B cell (primary cell): Measurements from ENCODE around the gene DLL1. TPM values are rescaled to one million over a fixed set of nuclear protein-coding genes. Genes with fewer than 3 reads are reported as not detected.

Experiments
- ATAC-seq: fragments of 200-7000 bp; cut with Tn5 transposase; one replicate; pipeline ENCODE4 v1.10.0; 2021; ENCODE audit warnings: low read depth, mild to moderate bottlenecking, moderate number of reproducible peaks, moderate library complexity
- CTCF ChIA-PET: fragments of 350-600 bp; sonication (Branson Sonifier 250); formaldehyde crosslinking; loops from one replicate; lab custom pipeline; 2021; ENCODE audit warnings: antibody characterized with exemption, inconsistent platforms; lab: Charles Lee
- POLR2A ChIA-PET: fragments of 350-600 bp; sonication (Branson Sonifier 250); formaldehyde crosslinking; loops from one replicate; lab custom pipeline; 2021; ENCODE audit warnings: antibody characterized with exemption; lab: Charles Lee
- DNase-seq: peaks from one replicate; pipeline ENCODE4 v3.0.0; 2013
- H2AFZ ChIP-seq: 2 replicates; pipeline ENCODE4 v1.6.1; 2012; ENCODE audit warnings: mild to moderate bottlenecking, low read depth, low read length; ENCODE audit not compliant: insufficient read depth, poor library complexity, severe bottlenecking
- H3K27ac ChIP-seq, 2 donors: 1 replicate in 1 of 2; 2 replicates in 1 of 2; pipeline ENCODE4 v1.5.1; 2012 to 2013; ENCODE audit warnings: low read length in 2 of 2, mild to moderate bottlenecking in 2 of 2, moderate library complexity in 1 of 2
- H3K27me3 ChIP-seq, 4 experiments: fragments of 200-600 bp in 1 of 4; sonication (generic) in 1 of 4; replicated peaks in 1 of 4; 1 replicate in 2 of 4; 2 replicates in 2 of 4; pipeline versions ENCODE4 v1.6.1 to v1.7.0; 2013 to 2016; ENCODE audit warnings: low read length in 3 of 4, mild to moderate bottlenecking in 2 of 4, mixed read lengths in 1 of 4, moderate library complexity in 1 of 4; ENCODE audit not compliant: insufficient read depth in 4 of 4, control insufficient read depth in 3 of 4; ENCODE audit errors: control extremely low read depth in 1 of 4
- H3K36me3 ChIP-seq, 2 experiments: replicated peaks in 1 of 2; 1 replicate in 1 of 2; 2 replicates in 1 of 2; pipeline versions ENCODE4 v1.6.1 to v1.7.1; 2013; ENCODE audit warnings: low read length in 1 of 2; ENCODE audit not compliant: insufficient read depth in 2 of 2, control insufficient read depth in 1 of 2; ENCODE audit errors: control extremely low read depth in 1 of 2, extremely low read depth in 1 of 2
- H3K4me1 ChIP-seq, 2 donors: fragments of 200-600 bp in 1 of 2; sonication (generic) in 1 of 2; 1 replicate in 1 of 2; 2 replicates in 1 of 2; pipeline versions ENCODE4 v1.5.1 to v1.6.1; 2013 to 2017; ENCODE audit warnings: low read length in 2 of 2; ENCODE audit not compliant: control insufficient read depth in 2 of 2, insufficient read depth in 2 of 2
- H3K4me2 ChIP-seq: replicated peaks from 2 replicates; pipeline ENCODE3; 2012; ENCODE audit warnings: mild to moderate bottlenecking, low read depth, low read length; ENCODE audit not compliant: poor library complexity, severe bottlenecking
- H3K4me3 ChIP-seq, 5 experiments: fragments of 200-600 bp in 1 of 5; sonication (generic) in 1 of 5; 1 replicate in 3 of 5; 2 replicates in 2 of 5; pipeline versions ENCODE4 v1.5.1 to v1.7.0; 2011 to 2016; ENCODE audit warnings: low read length in 4 of 5, mild to moderate bottlenecking in 4 of 5, low read depth in 2 of 5, control low read depth in 1 of 5, moderate library complexity in 1 of 5; ENCODE audit not compliant: insufficient read depth in 1 of 5; ENCODE audit errors: control extremely low read depth in 1 of 5, extremely low read depth in 1 of 5
- H3K79me2 ChIP-seq: fragments of 200-600 bp; sonication (generic); one replicate; pipeline ENCODE4 v1.6.0; 2016; ENCODE audit warnings: low read length; ENCODE audit not compliant: control insufficient read depth, insufficient read depth
- H3K9ac ChIP-seq: fragments of 200-600 bp; sonication (generic); 2 replicates; pipeline ENCODE4 v1.6.1; 2017; ENCODE audit warnings: mild to moderate bottlenecking, low read length, moderate library complexity
- H3K9me3 ChIP-seq, 3 donors: one replicate each; pipeline versions ENCODE4 v1.6.1 to v1.7.1; 2013; ENCODE audit warnings: low read length in 2 of 3; ENCODE audit not compliant: control insufficient read depth in 2 of 3, insufficient read depth in 1 of 3; ENCODE audit errors: control extremely low read depth in 1 of 3
- H4K20me1 ChIP-seq: 2 replicates; pipeline ENCODE4 v1.6.0; 2012; ENCODE audit warnings: mild to moderate bottlenecking, low read length; ENCODE audit not compliant: insufficient read depth, control insufficient read depth, poor library complexity, severe bottlenecking
- H3K27ac Mint-ChIP-seq: one replicate; pipeline ENCODE4 v1.8.0; 2021; ENCODE audit warnings: mixed read lengths
- H3K27me3 Mint-ChIP-seq: one replicate; pipeline ENCODE4 v1.8.0; 2021; ENCODE audit warnings: mixed read lengths
- H3K4me1 Mint-ChIP-seq: one replicate; pipeline ENCODE4 v1.8.0; 2021; ENCODE audit warnings: mixed read lengths
- H3K4me3 Mint-ChIP-seq: one replicate; pipeline ENCODE4 v1.8.0; 2021; ENCODE audit warnings: mixed read lengths
- H3K9me3 Mint-ChIP-seq: one replicate; pipeline ENCODE4 v1.8.0; 2022; ENCODE audit warnings: mixed read lengths; ENCODE audit not compliant: insufficient read depth
- EZH2 ChIP-seq: IDR thresholded peaks from 2 replicates; pipeline ENCODE4 v1.6.1; 2012; ENCODE audit warnings: borderline replicate concordance, low read depth, mild to moderate bottlenecking, moderate library complexity, low read length; ENCODE audit not compliant: insufficient read depth, poor library complexity, severe bottlenecking
- WGBS: methylation state at CpG from one replicate; pipeline ENCODE4 v1.1.5; 2013; ENCODE audit warnings: missing lambda C conversion rate; ENCODE audit not compliant: insufficient coverage; 5-methylcytosine and 5-hydroxymethylcytosine counted together
- intact Hi-C: fragments of 100-400 bp; cut with micrococcal nuclease; formaldehyde crosslinking; loops from one replicate; pipeline ENCODE4 v1.10.0; 2022
- polyA plus RNA-seq: library from polyadenylated mRNA; depleted of rRNA; stranded (reverse); fragments of >200 nt; gene quantifications from 2 replicates; pipeline ENCODE4 v1.2.3, GENCODE V29; 2012
- total RNA-seq, 2 donors: library from RNA; stranded (reverse); fragments of 120-200 nt in 1 of 2; gene quantifications; 1 replicate in 1 of 2; 2 replicates in 1 of 2; pipeline versions ENCODE4 v1.2.3 to v1.2.4, GENCODE V29; 2013 to 2022
- TF ChIP-seq, protein P1 (sequence below): fragments of 200-600 bp; IDR thresholded peaks from one replicate; pipeline ENCODE4 v1.8.0; 2022; ENCODE audit warnings: antibody characterized with exemption, mild to moderate bottlenecking

Gene DLL1
- total and polyA plus RNA-seq, 2 donors (not counting 1 experiment from before 2014, with no cell fraction given) = 1.6 to 6.8 TPM

DNA sequence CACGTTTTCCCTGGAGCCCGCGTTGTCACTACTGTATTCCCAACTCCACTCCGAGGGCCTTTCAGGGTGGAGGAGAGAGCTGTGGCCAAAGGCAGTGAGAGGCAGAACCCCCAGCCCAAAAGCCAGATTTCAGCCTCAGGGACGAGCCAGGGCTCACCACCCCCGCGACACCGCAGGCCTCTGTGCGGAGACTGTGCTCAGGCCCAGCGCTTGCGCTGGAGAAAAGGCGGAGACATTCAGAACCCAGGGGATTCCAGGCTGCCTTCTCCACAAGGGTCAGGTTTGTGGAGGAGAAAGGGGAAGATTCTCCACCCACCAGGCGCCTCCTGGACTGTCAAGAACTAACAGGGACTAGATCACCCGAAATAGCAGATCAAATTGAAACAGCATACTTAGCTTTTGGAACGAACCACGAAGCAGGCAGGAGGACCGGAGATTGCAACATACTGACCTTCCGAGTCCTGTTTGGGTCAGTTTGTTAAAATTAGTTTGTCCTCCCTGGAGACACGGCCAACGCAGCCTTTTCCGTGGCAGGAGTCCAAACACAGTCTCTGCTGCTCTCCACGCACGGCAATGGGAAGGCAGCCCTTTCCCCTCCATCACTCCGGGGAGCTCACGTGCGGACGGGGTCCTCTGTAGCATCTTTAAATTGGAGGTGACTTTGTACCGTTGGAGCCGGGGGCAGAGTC lies 14.4 kb downstream of the DLL1 start:
- Histone ChIP-seq H3K9ac (no peak overlapping the region), H3K4me3 (no peak overlapping the region), H3K4me2 (no peak overlapping the region), H3K36me3 (no peaks in the 10 kb centered on the region), H3K79me2 (no peaks in the 10 kb centered on the region), H4K20me1 (no peaks in the 10 kb centered on the region), H3K9me3 (peaks cover 0 to 36% (median 0%) of the 10 kb centered on the region in 3 donors), H3K27ac (no peak overlapping the region), H2AFZ (no peak overlapping the region), H3K27me3 (peaks cover 0 to 2% (median 0%) of the 10 kb centered on the region in 4 experiments), H3K4me1 (peaks cover 19 to 32% of the 10 kb centered on the region in 2 donors)
- TF ChIP-seq, protein P1, sequence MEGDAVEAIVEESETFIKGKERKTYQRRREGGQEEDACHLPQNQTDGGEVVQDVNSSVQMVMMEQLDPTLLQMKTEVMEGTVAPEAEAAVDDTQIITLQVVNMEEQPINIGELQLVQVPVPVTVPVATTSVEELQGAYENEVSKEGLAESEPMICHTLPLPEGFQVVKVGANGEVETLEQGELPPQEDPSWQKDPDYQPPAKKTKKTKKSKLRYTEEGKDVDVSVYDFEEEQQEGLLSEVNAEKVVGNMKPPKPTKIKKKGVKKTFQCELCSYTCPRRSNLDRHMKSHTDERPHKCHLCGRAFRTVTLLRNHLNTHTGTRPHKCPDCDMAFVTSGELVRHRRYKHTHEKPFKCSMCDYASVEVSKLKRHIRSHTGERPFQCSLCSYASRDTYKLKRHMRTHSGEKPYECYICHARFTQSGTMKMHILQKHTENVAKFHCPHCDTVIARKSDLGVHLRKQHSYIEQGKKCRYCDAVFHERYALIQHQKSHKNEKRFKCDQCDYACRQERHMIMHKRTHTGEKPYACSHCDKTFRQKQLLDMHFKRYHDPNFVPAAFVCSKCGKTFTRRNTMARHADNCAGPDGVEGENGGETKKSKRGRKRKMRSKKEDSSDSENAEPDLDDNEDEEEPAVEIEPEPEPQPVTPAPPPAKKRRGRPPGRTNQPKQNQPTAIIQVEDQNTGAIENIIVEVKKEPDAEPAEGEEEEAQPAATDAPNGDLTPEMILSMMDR = no peak
- TF ChIP-seq EZH2 = no peak
- H3K27ac Mint-ChIP-seq = no peak overlapping the region
- ChIA-PET CTCF (no interaction called here), POLR2A (no interaction called here)
- H3K9me3 Mint-ChIP-seq = no peaks in the 10 kb centered on the region
- no peak overlapping the region for H3K4me3 Mint-ChIP-seq
- DNase-seq (no peak), ATAC-seq (no peak)
- intact Hi-C loops = no loop called here
- 97% methylated on average over 23 of the region's 29 CpGs for WGBS
- peaks cover 18% of the 10 kb centered on the region for H3K27me3 Mint-ChIP-seq
- H3K4me1 Mint-ChIP-seq = peaks cover 42% of the 10 kb centered on the region

DNA sequence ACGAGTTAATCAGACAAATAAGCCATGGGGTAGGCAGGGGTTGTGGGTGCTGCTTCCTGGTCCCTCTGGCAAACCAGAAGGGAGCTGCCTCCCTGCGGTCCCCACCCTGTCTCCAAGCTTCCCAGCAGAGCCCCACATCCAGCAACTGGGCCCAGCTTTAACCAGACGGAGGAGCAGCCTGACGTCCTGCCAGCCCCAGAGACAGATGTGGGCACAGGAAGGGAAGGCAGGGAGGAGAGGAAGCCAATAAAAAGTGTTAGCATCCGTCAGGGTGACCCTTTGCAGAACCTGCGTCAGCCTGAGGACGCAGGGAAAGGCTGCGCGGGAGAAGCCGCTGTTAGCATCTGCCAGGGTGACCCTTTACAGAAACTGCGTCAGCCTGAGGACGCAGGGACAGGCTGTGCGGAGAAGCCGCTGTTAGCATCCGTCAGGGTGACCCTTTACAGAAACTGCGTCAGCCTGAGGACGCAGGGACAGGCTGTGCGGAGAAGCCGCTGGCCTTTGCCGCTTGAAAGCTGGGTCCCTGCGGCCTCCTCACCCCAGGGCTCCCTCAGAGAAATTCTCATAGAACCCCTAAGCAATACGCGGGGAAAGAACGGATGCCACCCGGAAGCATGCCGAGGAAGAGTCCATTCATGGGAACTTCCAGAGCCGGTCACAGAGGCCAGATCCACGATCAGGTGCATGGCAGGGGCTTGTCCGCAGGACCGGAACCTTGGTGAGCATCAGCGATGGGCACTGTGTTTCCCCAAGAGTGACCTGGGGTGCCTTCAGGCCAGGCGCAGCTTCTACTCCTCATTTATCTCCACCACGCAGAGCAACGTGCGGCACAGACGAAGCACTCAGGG lies 15.9 kb downstream of the DLL1 start:
- intact Hi-C loops = no loop called here
- peaks cover 9% of the 10 kb centered on the region for H3K27me3 Mint-ChIP-seq
- ATAC-seq (no peak), DNase-seq (no peak)
- POLR2A ChIA-PET = no interaction called here
- Histone ChIP-seq H3K27me3 (no peaks in the 10 kb centered on the region), H3K36me3 (no peaks in the 10 kb centered on the region), H3K9ac (no peak overlapping the region), H3K4me1 (peaks cover 23 to 34% of the 10 kb centered on the region in 2 donors), H3K4me2 (no peak overlapping the region), H3K79me2 (no peaks in the 10 kb centered on the region), H3K27ac (no peak overlapping the region), H2AFZ (no peak overlapping the region), H4K20me1 (no peaks in the 10 kb centered on the region), H3K4me3 (no peak overlapping the region), H3K9me3 (peaks cover 0 to 28% (median 0%) of the 10 kb centered on the region in 3 donors)
- peaks cover 40% of the 10 kb centered on the region for H3K4me1 Mint-ChIP-seq
- TF ChIP-seq, protein P1 = no peak
- TF ChIP-seq EZH2 = no peak
- CTCF ChIA-PET = no interaction called here
- WGBS = 97% methylated on average over 30 of the region's 36 CpGs
- H3K9me3 Mint-ChIP-seq = no peaks in the 10 kb centered on the region
- no peak overlapping the region for H3K27ac Mint-ChIP-seq
- H3K4me3 Mint-ChIP-seq = no peak overlapping the region
